HEK293T (cell line): ENCODE data around the gene WASHC3.

Experiments used
- CTCF ChIA-PET: fragments of 350-600 bp; formaldehyde crosslinking; extraction: SDS; loops from one replicate; lab custom pipeline; 2021; ENCODE audit warnings: antibody characterized with exemption, inconsistent platforms; lab: Yijun Ruan, JAX
- POLR2A ChIA-PET: fragments of 350-600 bp; formaldehyde crosslinking; extraction: SDS; loops from one replicate; lab custom pipeline; 2020; ENCODE audit warnings: antibody characterized with exemption, inconsistent platforms; lab: Yijun Ruan, JAX
- DNase-seq: peaks from one replicate; pipeline ENCODE4 v3.0.0; 2012; ENCODE audit warnings: mixed read lengths; ENCODE audit errors: extremely low spot score
- ARNT ChIP-seq: fragments of 450-650 bp; IDR thresholded peaks from 2 replicates; pipeline ENCODE4 v1.6.1; 2017; ENCODE audit warnings: mild to moderate bottlenecking
- BHLHE40 ChIP-seq: fragments of 450-650 bp; IDR thresholded peaks from 2 replicates; pipeline ENCODE4 v1.6.1; 2016; ENCODE audit warnings: mild to moderate bottlenecking, moderate library complexity, borderline replicate concordance
- CTBP1 ChIP-seq: fragments of 450-650 bp; IDR thresholded peaks from 2 replicates; pipeline ENCODE4 v1.6.1; 2016; ENCODE audit warnings: borderline replicate concordance
- ELF4 ChIP-seq: fragments of 450-650 bp; IDR thresholded peaks from 2 replicates; pipeline ENCODE4 v1.6.1; 2017; ENCODE audit warnings: antibody characterized with exemption
- FOXA1 ChIP-seq: fragments of 450-650 bp; IDR thresholded peaks from 2 replicates; pipeline ENCODE4 v1.6.1; 2016; ENCODE audit warnings: mild to moderate bottlenecking
- FOXK2 ChIP-seq: fragments of 450-650 bp; IDR thresholded peaks from 2 replicates; pipeline ENCODE4 v1.6.1; 2016; ENCODE audit warnings: mild to moderate bottlenecking
- FOXM1 ChIP-seq: fragments of 450-650 bp; IDR thresholded peaks from 2 replicates; pipeline ENCODE4 v1.6.1; 2017; ENCODE audit warnings: mild to moderate bottlenecking, borderline replicate concordance
- HDGF ChIP-seq: fragments of 450-650 bp; IDR thresholded peaks from 2 replicates; pipeline ENCODE4 v1.6.1; 2017; ENCODE audit warnings: antibody characterized with exemption, borderline replicate concordance
- L3MBTL2 ChIP-seq: fragments of 450-650 bp; conservative IDR thresholded peaks from 2 replicates; pipeline ENCODE4 v1.6.1; 2016; ENCODE audit warnings: mild to moderate bottlenecking
- LEF1 ChIP-seq: fragments of 450-650 bp; IDR thresholded peaks from 2 replicates; pipeline ENCODE4 v1.6.1; 2017; ENCODE audit warnings: mild to moderate bottlenecking, borderline replicate concordance
- NFRKB ChIP-seq: fragments of 450-650 bp; IDR thresholded peaks from 2 replicates; pipeline ENCODE4 v1.6.1; 2016; ENCODE audit warnings: mild to moderate bottlenecking, moderate library complexity
- SP1 ChIP-seq: fragments of 450-650 bp; IDR thresholded peaks from 2 replicates; pipeline ENCODE4 v1.6.1; 2017
- SUZ12 ChIP-seq: fragments of 450-650 bp; IDR thresholded peaks from 2 replicates; pipeline ENCODE4 v1.6.1; 2016; ENCODE audit warnings: mild to moderate bottlenecking
- TARDBP ChIP-seq: fragments of 450-650 bp; IDR thresholded peaks from 2 replicates; pipeline ENCODE4 v1.6.1; 2016
- ZNF384 ChIP-seq: fragments of 450-650 bp; IDR thresholded peaks from 2 replicates; pipeline ENCODE4 v1.6.1; 2016
- TF ChIP-seq, protein P1 (sequence below): fragments of 450-650 bp; IDR thresholded peaks from 2 replicates; pipeline ENCODE4 v1.6.1; 2016

The WASHC3 gene

DNA sequence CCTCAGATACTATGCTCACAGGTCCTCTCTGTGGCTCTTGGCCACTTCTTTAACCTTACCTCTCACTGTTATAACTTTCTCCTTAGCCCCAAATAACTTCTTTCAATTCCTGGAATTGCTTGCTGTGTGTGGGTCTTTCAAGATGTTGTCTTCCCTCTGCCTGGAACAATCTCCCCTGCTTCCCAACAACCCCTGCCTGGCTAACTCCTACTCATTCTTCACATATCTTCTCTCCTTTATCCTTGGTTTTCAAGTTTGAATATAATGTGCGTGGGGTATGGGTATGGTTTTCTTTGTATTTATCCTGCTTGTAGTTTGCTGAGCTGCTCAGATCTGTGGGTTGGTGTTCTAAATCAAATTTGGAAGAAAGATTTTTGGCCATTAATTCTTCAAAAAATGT is 2.7 kb upstream of the WASHC3 start:
- no peak for TF ChIP-seq CTBP1
- TF ChIP-seq, protein P1, sequence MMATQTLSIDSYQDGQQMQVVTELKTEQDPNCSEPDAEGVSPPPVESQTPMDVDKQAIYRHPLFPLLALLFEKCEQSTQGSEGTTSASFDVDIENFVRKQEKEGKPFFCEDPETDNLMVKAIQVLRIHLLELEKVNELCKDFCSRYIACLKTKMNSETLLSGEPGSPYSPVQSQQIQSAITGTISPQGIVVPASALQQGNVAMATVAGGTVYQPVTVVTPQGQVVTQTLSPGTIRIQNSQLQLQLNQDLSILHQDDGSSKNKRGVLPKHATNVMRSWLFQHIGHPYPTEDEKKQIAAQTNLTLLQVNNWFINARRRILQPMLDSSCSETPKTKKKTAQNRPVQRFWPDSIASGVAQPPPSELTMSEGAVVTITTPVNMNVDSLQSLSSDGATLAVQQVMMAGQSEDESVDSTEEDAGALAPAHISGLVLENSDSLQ = no peak
- TF ChIP-seq HDGF = no peak
- no peak for TF ChIP-seq TARDBP
- no peak for TF ChIP-seq LEF1
- no peak for TF ChIP-seq L3MBTL2
- no peak for TF ChIP-seq FOXK2
- no peak for TF ChIP-seq ARNT
- no peak for TF ChIP-seq ELF4
- no peak for DNase-seq
- POLR2A ChIA-PET = no interaction called here
- CTCF ChIA-PET = no interaction called here

DNA sequence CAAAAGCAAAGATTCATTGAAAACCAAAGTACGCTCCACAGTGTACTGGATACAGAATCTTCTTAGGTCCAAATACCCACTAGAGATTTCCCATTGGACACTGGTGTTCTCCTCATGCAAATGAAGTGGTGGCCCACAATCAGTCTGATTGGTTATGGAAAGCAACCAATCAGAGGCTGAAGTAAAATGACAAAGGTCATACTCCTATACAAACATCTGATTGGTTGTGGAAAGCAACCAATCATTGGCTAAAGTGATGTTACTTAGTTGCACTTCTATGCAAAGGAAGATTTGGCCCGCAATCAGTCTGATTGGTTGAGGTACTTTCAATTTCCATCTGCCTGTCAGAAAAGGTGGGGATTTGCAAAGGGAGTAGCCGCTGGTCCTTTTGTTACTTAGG is 1.3 kb upstream of the WASHC3 start:
- ChIA-PET POLR2A (no interaction called here), CTCF (no interaction called here)
- TF ChIP-seq HDGF (no peak), ELF4 (no peak), ZNF384 (no peak), FOXA1 (no peak), TARDBP (no peak), BHLHE40 (no peak), ARNT (no peak), SP1 (no peak), LEF1 (no peak), FOXM1 (no peak), CTBP1 (no peak), NFRKB (no peak), FOXK2 (no peak), L3MBTL2 (no peak), SUZ12 (no peak)
- TF ChIP-seq, protein P1 = no peak
- DNase-seq = no peak

DNA sequence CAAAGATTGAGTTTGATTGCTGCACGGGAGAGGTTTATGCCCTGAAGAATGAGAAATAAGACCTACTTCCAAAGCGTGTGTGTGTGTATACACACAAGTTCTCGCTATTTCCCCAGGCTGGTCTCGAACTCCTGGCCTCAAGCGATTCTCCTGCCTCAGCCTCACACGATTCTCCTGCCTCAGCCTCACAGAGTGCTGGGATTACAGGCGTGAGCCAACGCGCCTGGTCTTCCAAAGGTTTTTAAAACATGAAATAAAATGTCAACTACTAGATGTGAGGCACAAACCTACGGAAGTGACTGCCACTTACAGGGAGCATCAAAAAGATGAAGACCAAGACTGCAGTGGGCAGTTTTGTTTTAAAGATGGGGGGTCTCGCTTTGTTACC is 622 bp upstream of the WASHC3 start:
- TF ChIP-seq BHLHE40 (no peak), SP1 (no peak), ZNF384 (no peak), TARDBP (no peak), LEF1 (no peak), NFRKB (no peak), FOXM1 (no peak), ARNT (no peak), FOXA1 (no peak)
- no peak for DNase-seq
- ChIA-PET POLR2A (interaction anchor here (0.6 to 1.0 kb wide), 7 partner anchors 8 to 131 kb away, joined by 3 to 5 read pairs (median 3); no protein-coding TSS in a partner anchor), CTCF (no interaction called here)

DNA sequence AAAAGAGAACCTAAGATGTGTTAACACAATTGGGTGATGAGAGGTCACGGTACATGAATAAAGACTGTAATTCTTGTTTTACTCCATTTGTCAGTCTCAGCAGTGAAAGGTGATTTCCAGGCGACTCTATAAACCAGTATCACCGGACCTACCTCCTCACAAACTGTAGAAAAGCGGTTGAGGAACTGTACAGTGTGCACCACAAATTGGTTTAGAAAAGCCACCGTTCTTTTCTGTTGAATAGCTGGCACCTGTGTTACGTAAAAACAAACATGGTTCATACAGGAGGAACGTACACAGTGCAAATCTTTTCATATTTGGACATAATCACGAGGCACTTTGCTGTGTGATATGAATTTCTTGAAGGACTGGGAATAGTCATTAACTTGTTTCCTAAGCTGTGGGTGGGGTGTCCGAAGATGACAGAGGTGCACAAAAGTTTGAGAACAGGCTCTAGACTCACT is 663 bp downstream of the WASHC3 start:
- ChIA-PET CTCF (interaction anchor here (0.7 kb wide), 1 partner anchor 276 kb away, joined by 3 read pairs; no protein-coding TSS in a partner anchor), POLR2A (interaction anchor here (1.1 to 1.5 kb wide), 2 partner anchors 9 to 59 kb away, joined by 4 to 5 read pairs; partner anchors contain the start of genes NUP37 and PARPBP)
- no peak for DNase-seq
- no peak for TF ChIP-seq FOXK2
- TF ChIP-seq ZNF384 = no peak
- no peak for TF ChIP-seq SUZ12
- TF ChIP-seq, protein P1 = no peak
- no peak for TF ChIP-seq NFRKB
- no peak for TF ChIP-seq L3MBTL2
- TF ChIP-seq FOXM1 = no peak
- TF ChIP-seq ARNT = no peak
- TF ChIP-seq ELF4 = no peak
- no peak for TF ChIP-seq LEF1
- no peak for TF ChIP-seq BHLHE40
- no peak for TF ChIP-seq TARDBP
- no peak for TF ChIP-seq FOXA1
- TF ChIP-seq CTBP1 = no peak
- TF ChIP-seq HDGF = no peak
- no peak for TF ChIP-seq SP1

DNA sequence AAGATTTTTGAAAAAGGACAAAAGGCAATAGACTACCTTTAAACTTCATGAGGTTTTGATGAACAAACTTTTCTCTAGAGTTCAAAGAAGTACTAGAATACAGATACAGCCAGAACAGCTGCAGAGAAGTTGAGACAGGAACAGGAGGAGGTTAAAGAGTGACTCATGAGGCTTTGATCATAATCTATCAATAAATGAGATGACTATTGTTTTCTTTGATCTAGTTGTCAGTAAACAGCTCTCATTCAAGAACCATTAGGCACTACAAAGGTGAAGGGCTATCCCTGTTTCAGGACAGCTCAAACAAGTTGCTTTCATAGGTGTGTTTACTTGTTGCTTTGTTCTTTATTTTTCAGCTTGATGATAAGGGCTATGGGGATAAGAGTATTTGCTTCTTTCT is 2.4 kb downstream of the WASHC3 start:
- ChIA-PET CTCF (no interaction called here), POLR2A (no interaction called here)
- no peak for DNase-seq
- TF ChIP-seq TARDBP (no peak), ARNT (no peak), ELF4 (no peak), SUZ12 (no peak), FOXM1 (no peak), BHLHE40 (no peak), SP1 (no peak), LEF1 (no peak), FOXK2 (no peak), L3MBTL2 (no peak), CTBP1 (no peak), FOXA1 (no peak), NFRKB (no peak)
- TF ChIP-seq, protein P1 = no peak

DNA sequence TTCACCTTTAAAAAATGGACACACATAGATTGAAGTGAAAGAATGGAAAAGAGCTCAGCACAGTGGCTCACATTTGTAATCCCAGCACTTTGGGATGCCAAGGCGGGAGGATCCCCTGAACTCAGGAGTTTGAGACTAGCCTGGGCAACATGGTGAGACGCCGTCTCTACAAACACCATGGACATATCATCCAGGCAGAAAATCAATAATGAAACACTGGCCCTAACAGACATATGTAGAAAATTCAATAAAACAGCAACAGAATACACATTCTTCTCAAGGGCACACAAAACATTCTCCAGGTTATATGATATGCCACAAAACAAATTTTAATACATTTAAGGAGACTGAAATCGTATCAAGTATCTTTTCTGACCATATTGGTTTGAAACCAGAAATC is 7.4 kb downstream of the WASHC3 start:
- DNase-seq = no peak
- CTCF ChIA-PET = no interaction called here
- POLR2A ChIA-PET = no interaction called here
- TF ChIP-seq ZNF384 = no peak
- TF ChIP-seq ELF4 = no peak
- no peak for TF ChIP-seq FOXA1
- TF ChIP-seq SP1 = no peak
- TF ChIP-seq FOXM1 = no peak
- TF ChIP-seq NFRKB = no peak
- no peak for TF ChIP-seq L3MBTL2
- TF ChIP-seq HDGF = no peak
- no peak for TF ChIP-seq LEF1
- TF ChIP-seq SUZ12 = no peak
